ENCODE measurements around the gene TALDO1.

TALDO1 gene

GRCh38 chr11:808427-809286 is 61.4 kb downstream of the TALDO1 start:
- peak overlapping the region; percentile 90 for H3K4me3 ChIP-seq (ENCODE audit: low read length)
- TF ChIP-seq CTCF (conservative IDR thresholded peaks at IDR 0.05; ENCODE audit: low read length), result no peak
- DNase-seq (ENCODE audit: low read depth), result no peak

DNA sequence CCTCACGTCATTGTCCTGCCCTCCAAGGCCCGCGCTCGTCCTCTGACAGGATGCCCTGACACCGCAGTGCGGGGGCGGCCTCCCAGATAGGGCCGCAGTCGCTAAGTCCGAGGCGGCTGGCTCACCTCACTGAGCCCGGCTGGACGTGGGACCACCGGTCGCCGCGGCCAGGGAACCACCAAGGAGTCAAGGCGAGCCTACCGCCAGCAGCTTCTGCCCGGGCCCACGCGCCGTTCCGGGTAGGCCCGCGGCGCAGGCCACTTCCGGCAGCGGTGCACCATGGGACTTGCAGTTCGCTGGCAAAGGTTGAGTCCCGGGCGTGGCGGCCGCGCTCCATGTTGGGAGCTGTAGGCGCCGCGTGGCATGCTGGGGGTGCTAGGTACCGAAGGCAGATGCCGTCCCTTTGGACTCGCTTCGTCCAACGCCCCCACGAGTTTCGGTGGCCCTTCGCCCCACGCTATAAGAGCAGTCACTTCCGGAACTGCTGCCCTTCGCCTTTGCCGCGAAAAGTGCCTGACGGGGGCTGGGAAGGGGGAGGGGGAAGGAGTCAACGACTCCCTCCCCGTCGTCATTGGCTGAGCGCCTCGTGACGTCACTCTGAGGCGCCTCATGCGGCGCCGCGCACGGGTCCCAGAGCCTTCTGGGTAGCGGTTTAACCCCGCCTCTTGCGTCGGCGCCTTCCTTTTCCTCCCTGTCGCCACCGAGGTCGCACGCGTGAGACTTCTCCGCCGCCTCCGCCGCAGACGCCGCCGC is 62.2 kb downstream of the TALDO1 start, which contains the start of gene RPLP2:
RPLP2 (plus strand) TSS at position 681 of the 753 bp plus-strand sequence. CDS start 268 bp downstream, outside the sequence.
- peak; percentile 97 for DNase-seq (ENCODE audit: low read depth)
- H3K4me3 ChIP-seq (ENCODE audit: low read length), result peak within 1 kb of the TSS; percentile 90
- TF ChIP-seq CTCF (conservative IDR thresholded peaks at IDR 0.05; ENCODE audit: low read length), result no peak

DNA sequence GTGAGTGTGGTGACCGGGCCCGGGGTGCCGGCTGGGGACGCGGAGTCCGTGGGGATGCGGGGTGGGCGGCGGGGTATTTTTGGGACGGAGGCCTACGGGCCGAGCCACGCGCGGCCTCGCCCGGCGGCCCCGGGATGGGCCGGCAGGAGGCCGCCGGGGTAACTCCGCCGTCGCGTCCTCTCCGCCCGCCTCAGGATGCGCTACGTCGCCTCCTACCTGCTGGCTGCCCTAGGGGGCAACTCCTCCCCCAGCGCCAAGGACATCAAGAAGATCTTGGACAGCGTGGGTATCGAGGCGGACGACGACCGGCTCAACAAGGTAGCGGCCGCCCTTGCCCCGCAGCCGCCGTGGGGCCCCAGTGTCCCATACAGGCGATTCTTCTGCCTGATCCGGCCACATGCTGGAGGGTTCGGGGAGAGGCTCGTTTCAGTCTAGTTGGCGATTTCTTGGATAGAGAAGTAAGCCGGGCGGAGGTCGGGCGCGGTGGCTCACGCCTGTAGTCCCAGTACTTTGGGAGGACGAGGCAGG is 62.8 kb downstream of the TALDO1 start:
- DNase-seq (ENCODE audit: low read depth), result no peak
- no peak for TF ChIP-seq CTCF (conservative IDR thresholded peaks at IDR 0.05; ENCODE audit: low read length)

DNA sequence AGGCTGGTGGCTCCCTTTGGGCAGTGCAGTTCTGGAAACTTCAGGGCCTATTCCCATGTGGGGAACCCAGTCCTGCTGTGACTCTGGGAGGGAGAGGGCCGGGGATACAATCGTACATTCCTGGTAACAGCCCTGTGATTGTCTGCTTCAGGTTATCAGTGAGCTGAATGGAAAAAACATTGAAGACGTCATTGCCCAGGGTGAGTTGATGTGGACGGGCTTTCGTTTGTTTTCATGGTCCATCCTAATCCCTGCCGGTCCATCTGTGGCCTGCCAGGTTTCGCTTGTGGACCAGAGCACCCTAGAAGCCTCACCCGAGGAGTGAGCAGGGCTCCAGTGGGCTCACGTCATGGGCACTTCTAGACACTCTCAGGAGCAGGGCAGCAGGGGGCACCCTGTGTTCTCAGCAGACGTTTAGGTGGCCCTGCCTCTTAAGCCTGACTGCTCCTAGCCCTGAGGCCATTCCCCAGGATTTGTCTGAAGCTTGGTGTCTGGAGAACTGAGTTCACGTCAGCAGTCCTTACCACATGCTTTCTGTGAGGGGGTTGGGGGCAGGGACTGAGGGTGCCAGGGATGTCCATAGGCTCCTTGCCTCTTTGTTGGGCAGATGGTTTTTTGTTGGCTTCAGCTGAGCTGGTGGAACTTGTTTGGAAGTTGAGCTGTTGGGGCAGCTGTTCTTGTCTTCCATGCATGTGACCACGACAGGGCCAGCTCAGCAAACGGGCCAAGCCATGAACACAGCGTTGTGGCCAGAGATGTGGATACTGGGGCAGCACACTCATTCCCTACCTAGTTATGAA is 64.4 kb downstream of the TALDO1 start:
- no peak for DNase-seq (ENCODE audit: low read depth)

More for the DNA sequence above, 62.8 kb downstream of the TALDO1 start:
- H3K4me3 ChIP-seq (ENCODE audit: low read length), result peak overlapping the region; percentile 90

DNA sequence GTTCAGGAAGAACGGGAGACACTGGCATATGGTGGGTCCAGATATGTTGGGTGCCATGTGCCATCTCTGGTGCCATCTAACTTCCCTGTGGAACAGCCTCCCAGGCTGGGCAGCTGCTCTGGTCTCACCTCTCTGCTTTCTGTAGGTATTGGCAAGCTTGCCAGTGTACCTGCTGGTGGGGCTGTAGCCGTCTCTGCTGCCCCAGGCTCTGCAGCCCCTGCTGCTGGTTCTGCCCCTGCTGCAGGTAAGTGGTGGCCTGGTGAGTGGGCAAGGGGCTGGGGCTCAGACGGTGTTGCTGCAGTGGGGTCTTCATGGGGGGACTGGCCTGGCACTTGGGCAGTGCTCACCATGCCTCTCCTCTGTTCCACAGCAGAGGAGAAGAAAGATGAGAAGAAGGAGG is 65.1 kb downstream of the TALDO1 start:
- TF ChIP-seq CTCF (conservative IDR thresholded peaks at IDR 0.05; ENCODE audit: low read length), result no peak
- no peak for DNase-seq (ENCODE audit: low read depth)
- no peak overlapping the region for H3K4me3 ChIP-seq (ENCODE audit: low read length)

More for the DNA sequence above, 64.4 kb downstream of the TALDO1 start:
- peak overlapping the region; percentile 90 for H3K4me3 ChIP-seq (ENCODE audit: low read length)
- TF ChIP-seq CTCF (conservative IDR thresholded peaks at IDR 0.05; ENCODE audit: low read length), result 0 out of 2 replicates have a peak, but pooled peaks have one; percentile 7

GRCh38 chr11:813072-813455 is 65.8 kb downstream of the TALDO1 start:
- DNase-seq (ENCODE audit: low read depth), result no peak
- no peak overlapping the region for H3K4me3 ChIP-seq (ENCODE audit: low read length)
- TF ChIP-seq CTCF (conservative IDR thresholded peaks at IDR 0.05; ENCODE audit: low read length), result no peak

All from AG10803 (cell line).